ENCODE data around the gene PRKCG. TPM values are rescaled to one million over a fixed set of nuclear protein-coding genes. Genes with fewer than 3 reads are reported as not detected.
"Not testable (repeated sequence)": the region's sequence is repeated elsewhere in the genome, so short reads cannot be mapped to it uniquely, and the experiment has no call there.

PRKCG gene
- total and polyA plus RNA-seq, 3 experiments from 2014 or later = not detected

DNA sequence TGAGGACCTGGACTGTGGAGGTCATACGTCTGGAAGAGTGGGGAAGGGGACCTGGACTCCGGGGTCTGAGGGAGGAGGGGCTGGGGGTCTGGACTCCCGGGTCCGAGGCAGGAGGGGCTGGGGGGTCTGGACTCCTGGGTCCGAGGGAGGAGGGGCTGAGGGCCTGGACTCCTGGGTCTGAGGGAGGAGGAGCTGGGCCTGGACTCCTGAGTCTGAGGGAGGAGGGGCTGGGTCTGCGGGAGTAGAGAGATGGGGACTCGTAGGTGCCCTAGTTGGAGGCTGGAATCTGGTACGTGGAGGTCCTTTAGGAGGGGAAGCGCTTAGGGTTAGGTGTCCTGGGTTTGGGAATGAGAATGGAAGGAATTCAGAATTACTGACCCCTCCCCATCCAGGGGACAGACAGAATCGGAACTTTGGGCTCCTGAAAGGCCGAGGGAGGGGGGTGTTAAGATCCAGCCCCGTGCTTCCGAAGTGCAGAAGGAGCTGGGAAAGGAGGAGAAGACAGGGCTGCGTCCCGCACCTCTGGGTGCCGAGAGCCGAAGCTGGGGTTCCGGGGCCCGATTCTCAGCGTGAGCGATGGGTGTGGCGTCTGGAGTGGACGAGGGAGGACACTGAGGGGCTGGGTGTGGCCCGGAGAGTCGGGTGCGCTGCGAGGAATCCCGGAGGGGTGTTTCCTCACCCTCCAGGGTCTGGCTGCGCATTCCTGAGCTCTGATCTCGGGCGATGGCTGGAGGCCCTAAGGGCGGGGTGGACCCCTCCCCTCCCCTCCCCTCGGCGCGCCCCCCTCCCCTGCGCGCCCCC, 13.7 kb upstream of the PRKCG start:
- no peaks in the 10 kb centered on the region for H3K36me3 ChIP-seq (ENCODE audit: insufficient read depth, low read length)
- H3K4me1 ChIP-seq (ENCODE audit: insufficient read depth, low read length) = peaks cover 32% of the 10 kb centered on the region
- peaks cover 0 to 34% (median 5%) of the 10 kb centered on the region in 3 donors for H3K36me3 Mint-ChIP-seq
- H3K27me3 ChIP-seq (ENCODE audit: insufficient read depth, low read length, poor library complexity, severe bottlenecking) = no peaks in the 10 kb centered on the region
- ChIA-PET CTCF (interaction anchor here (1.0 to 3.7 kb wide), 7 partner anchors 8 to 75 kb away, joined by 3 to 29 read pairs (median 6); partner anchors contain the start of gene PRKCG), POLR2A (interaction anchor here (1.0 to 2.6 kb wide), 7 partner anchors 8 to 595 kb away, joined by 3 to 14 read pairs (median 4); partner anchors contain the start of genes CNOT3, LENG9, MBOAT7 and PRPF31)
- peak overlapping the region; percentile 95 to 99 (median 98) for H3K4me3 Mint-ChIP-seq
- DNase-seq = peak; percentile 35 to 76 (median 53)
- H3K4me3 ChIP-seq (ENCODE audit: low read length) = peak overlapping the region; percentile 94
- H3K27ac ChIP-seq (ENCODE audit: low read depth, low read length) = peak overlapping the region; percentile 97
- H3K4me1 Mint-ChIP-seq = peaks cover 33 to 51% (median 38%) of the 10 kb centered on the region in 3 donors
- peaks cover 0 to 2% (median 0%) of the 10 kb centered on the region in 5 donors for H3K9me3 Mint-ChIP-seq
- H3K9me3 ChIP-seq (ENCODE audit: low read length) = no peaks in the 10 kb centered on the region
- H3K27ac Mint-ChIP-seq = peak overlapping the region; percentile 99 to 100 (median 100)
- peaks cover 0 to 20% of the 10 kb centered on the region in 2 donors for H3K27me3 Mint-ChIP-seq

DNA sequence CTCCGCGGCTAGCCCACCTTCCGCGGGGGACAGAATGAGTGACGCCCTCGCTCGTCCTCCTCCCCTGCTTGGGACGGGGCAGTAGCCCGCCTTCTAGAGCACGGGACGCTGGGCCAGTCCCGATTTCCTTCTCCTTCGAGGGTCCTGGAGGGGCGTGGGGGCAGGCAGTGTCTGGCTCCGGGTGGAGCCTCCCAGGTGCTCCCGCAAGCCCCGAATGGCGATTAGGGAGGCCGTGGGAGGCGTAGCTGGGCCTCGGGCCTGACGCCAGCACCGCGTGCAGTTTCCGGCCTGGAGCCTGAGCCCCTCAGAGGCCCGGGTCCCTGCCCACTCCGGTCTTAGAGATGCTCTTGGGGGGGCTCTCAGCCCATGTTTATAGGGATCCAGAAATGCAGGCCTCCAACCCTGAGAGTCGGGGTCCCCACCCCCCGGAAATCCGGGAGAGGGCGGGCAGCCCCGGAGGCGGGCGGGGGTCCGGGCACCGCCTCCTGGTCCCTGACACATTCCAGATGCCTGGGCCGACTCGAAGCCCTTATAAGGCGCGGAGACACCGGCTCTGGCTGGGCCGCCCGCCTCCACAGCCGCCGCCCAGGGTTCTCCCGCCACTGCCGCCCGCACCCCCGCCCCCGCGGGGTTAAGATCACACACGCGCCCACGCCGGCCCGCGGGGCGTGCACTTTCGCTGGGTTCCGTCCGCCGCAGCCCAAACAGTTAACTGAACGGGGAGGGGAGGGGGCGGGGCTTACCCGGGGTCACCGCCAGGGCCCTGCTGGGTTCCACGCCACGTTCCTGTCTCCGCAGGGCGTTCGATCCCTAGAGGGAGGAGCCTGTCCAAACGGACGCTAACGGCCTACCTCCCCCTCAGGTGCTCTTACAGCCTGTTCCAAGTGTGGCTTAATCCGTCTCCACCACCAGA, 12.8 kb upstream of the PRKCG start:
- peaks cover 0 to 24% of the 10 kb centered on the region in 2 donors for H3K27me3 Mint-ChIP-seq

DNA sequence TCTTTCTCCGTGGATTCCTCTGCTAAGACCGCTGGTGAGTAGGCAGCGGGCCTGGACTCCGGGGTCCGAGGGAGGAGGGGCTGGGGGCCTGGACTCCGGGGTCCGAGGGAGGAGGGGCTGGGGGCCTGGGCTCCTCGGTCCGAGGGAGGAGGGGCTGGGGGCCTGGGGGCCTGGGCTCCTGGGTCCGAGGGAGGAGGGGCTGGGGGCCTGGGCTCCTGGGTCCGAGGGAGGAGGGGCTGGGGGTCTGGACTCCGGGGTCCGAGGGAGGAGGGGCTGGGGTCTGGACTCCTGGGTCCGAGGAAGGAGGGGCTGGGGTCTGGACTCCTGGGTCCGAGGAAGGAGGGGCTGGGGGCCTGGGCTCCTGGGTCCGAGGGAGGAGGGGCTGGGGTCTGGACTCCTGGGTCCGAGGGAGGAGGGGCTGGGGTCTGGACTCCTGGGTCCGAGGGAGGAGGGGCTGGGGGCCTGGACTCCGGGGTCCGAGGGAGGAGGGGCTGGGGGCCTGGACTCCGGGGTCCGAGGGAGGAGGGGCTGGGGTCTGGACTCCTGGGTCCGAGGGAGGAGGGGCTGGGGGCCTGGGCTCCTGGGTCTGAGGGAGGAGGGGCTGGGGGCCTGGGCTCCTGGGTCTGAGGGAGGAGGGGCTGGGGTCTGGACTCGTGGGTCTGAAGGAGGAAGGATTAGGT, 12.1 kb upstream of the PRKCG start:
- Histone ChIP-seq H3K4me1 (ENCODE audit: insufficient read depth, low read length) (peaks cover 49% of the 10 kb centered on the region), H3K36me3 (ENCODE audit: insufficient read depth, low read length) (peaks cover 12% of the 10 kb centered on the region), H3K27ac (ENCODE audit: low read depth, low read length) (peak overlapping the region; percentile 97), H3K4me3 (ENCODE audit: low read length) (peak overlapping the region; percentile 94)
- peaks cover 50 to 68% (median 54%) of the 10 kb centered on the region in 3 donors for H3K4me1 Mint-ChIP-seq
- H3K36me3 Mint-ChIP-seq = peaks cover 16 to 50% (median 16%) of the 10 kb centered on the region in 3 donors
- ChIA-PET POLR2A (interaction anchor here (0.6 kb wide), 1 partner anchor 19 kb away, joined by 3 read pairs; no protein-coding TSS in a partner anchor), CTCF (interaction anchor here (1.1 to 1.7 kb wide), 3 partner anchors 9 to 14 kb away, joined by 3 to 6 read pairs (median 3); partner anchors contain the start of gene PRKCG)
- H3K27ac Mint-ChIP-seq = peak overlapping the region; percentile 88 to 100 (median 96)
- H3K27me3 ChIP-seq (ENCODE audit: insufficient read depth, low read length, poor library complexity, severe bottlenecking); H3K9me3 ChIP-seq (ENCODE audit: low read length); H3K9me3 Mint-ChIP-seq: not testable (repeated sequence)
- peaks cover 0 to 26% of the 10 kb centered on the region in 2 donors for H3K27me3 Mint-ChIP-seq
- peak in 1 of 5 donors; percentile 51 for DNase-seq
- peak overlapping the region; percentile 86 to 99 (median 97) for H3K4me3 Mint-ChIP-seq

More for the DNA sequence above, 12.8 kb upstream of the PRKCG start:
- Mint-ChIP-seq H3K4me3 (peak overlapping the region; percentile 86 to 99 (median 97)), H3K36me3 (peaks cover 8 to 42% (median 12%) of the 10 kb centered on the region in 3 donors), H3K27ac (peak overlapping the region; percentile 92 to 100 (median 98)), H3K9me3 (peaks cover 0 to 5% (median 0%) of the 10 kb centered on the region in 5 donors), H3K4me1 (peaks cover 42 to 60% (median 46%) of the 10 kb centered on the region in 3 donors)
- Histone ChIP-seq H3K9me3 (ENCODE audit: low read length) (no peaks in the 10 kb centered on the region), H3K4me1 (ENCODE audit: insufficient read depth, low read length) (peaks cover 41% of the 10 kb centered on the region), H3K27ac (ENCODE audit: low read depth, low read length) (peak overlapping the region; percentile 97), H3K36me3 (ENCODE audit: insufficient read depth, low read length) (peaks cover 8% of the 10 kb centered on the region), H3K27me3 (ENCODE audit: insufficient read depth, low read length, poor library complexity, severe bottlenecking) (no peaks in the 10 kb centered on the region), H3K4me3 (ENCODE audit: low read length) (peak overlapping the region; percentile 94)
- DNase-seq = peak; percentile 88 to 93 (median 91)
- POLR2A ChIA-PET = interaction anchor here (2.6 kb wide), 1 partner anchor 10 kb away, joined by 14 read pairs; no protein-coding TSS in a partner anchor
- CTCF ChIA-PET = interaction anchor here (2.1 to 3.7 kb wide), 2 partner anchors 7 to 13 kb away, joined by 6 to 29 read pairs; partner anchors contain the start of gene PRKCG

DNA sequence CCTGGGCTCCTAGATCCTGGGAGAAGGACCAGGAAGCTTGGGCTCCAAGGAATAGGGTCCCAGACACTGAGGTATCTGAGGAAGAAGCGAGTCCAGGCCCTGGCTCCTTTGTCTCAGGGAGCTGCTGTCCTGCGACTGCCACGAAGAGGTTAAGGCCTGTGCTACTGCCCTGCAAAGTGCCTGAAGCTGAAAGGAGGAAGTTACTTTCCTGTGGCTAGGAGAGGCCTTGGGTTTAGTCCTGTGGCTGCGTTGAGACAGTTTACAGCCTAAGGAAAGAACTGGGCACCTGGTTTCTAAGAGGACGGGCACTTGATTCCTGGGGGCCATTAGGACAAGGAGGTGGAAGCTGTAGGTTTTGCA, 11.5 kb upstream of the PRKCG start:
- DNase-seq = peak in 2 of 5 donors; percentile 24 to 30
- Histone ChIP-seq H3K9me3 (ENCODE audit: low read length) (no peaks in the 10 kb centered on the region), H3K4me3 (ENCODE audit: low read length) (peak overlapping the region; percentile 5), H3K27ac (ENCODE audit: low read depth, low read length) (peak overlapping the region; percentile 40), H3K27me3 (ENCODE audit: insufficient read depth, low read length, poor library complexity, severe bottlenecking) (no peaks in the 10 kb centered on the region), H3K4me1 (ENCODE audit: insufficient read depth, low read length) (peaks cover 53% of the 10 kb centered on the region), H3K36me3 (ENCODE audit: insufficient read depth, low read length) (peaks cover 12% of the 10 kb centered on the region)
- Mint-ChIP-seq H3K9me3 (peaks cover 0 to 6% (median 0%) of the 10 kb centered on the region in 5 donors), H3K4me3 (peak overlapping the region; percentile 57 to 89 (median 66)), H3K27me3 (peaks cover 0 to 26% of the 10 kb centered on the region in 2 donors), H3K27ac (peak overlapping the region in 7 of 8 donors; percentile 70 to 95 (median 84)), H3K36me3 (peaks cover 16 to 53% (median 17%) of the 10 kb centered on the region in 3 donors), H3K4me1 (peaks cover 54 to 71% (median 58%) of the 10 kb centered on the region in 3 donors)
- ChIA-PET CTCF (interaction anchor here (1.1 to 1.7 kb wide), 3 partner anchors 9 to 13 kb away, joined by 3 to 6 read pairs (median 3); partner anchors contain the start of gene PRKCG), POLR2A (interaction anchor here (0.6 kb wide), 1 partner anchor 19 kb away, joined by 3 read pairs; no protein-coding TSS in a partner anchor)

DNA sequence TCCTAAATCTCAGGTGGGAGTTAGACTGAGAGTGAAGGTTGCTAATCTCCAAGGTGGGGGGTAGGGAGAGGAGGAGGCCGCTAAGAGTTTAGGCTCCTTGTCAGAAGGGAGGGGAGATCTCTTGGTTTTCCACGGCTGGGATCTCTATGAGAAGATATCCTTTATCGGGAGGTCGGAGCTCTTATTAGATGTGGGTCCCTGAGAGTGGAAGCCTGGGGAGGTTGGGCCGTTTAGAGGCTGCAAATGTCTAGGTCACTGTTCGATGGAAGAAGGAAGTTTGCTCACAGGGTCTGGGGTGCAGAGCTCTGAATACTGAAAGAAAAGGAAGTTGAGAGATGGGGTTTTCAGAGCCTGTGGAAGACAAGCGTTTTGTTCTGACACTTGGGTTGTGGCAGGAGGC, 10.5 kb upstream of the PRKCG start:
- H3K4me1 Mint-ChIP-seq = peaks cover 56 to 71% (median 60%) of the 10 kb centered on the region in 3 donors
- DNase-seq = peak in 1 of 5 donors; percentile 43
- peak overlapping the region; percentile 40 for H3K27ac ChIP-seq (ENCODE audit: low read depth, low read length)
- H3K36me3 Mint-ChIP-seq = peaks cover 19 to 60% (median 21%) of the 10 kb centered on the region in 3 donors
- peak overlapping the region; percentile 35 to 76 (median 66) for H3K4me3 Mint-ChIP-seq
- peak overlapping the region in 7 of 8 donors; percentile 70 to 96 (median 86) for H3K27ac Mint-ChIP-seq
- no peak overlapping the region for H3K4me3 ChIP-seq (ENCODE audit: low read length)
- H3K27me3 ChIP-seq (ENCODE audit: insufficient read depth, low read length, poor library complexity, severe bottlenecking) = no peaks in the 10 kb centered on the region
- H3K27me3 Mint-ChIP-seq = peaks cover 0 to 26% of the 10 kb centered on the region in 2 donors
- peaks cover 0 to 6% (median 0%) of the 10 kb centered on the region in 5 donors for H3K9me3 Mint-ChIP-seq
- no peaks in the 10 kb centered on the region for H3K9me3 ChIP-seq (ENCODE audit: low read length)
- peaks cover 53% of the 10 kb centered on the region for H3K4me1 ChIP-seq (ENCODE audit: insufficient read depth, low read length)
- H3K36me3 ChIP-seq (ENCODE audit: insufficient read depth, low read length) = peaks cover 12% of the 10 kb centered on the region
- POLR2A ChIA-PET = no interaction called here
- CTCF ChIA-PET = interaction anchor here (1.1 to 1.7 kb wide), 2 partner anchors 11 to 12 kb away, joined by 3 to 6 read pairs; partner anchors contain the start of gene PRKCG

DNA sequence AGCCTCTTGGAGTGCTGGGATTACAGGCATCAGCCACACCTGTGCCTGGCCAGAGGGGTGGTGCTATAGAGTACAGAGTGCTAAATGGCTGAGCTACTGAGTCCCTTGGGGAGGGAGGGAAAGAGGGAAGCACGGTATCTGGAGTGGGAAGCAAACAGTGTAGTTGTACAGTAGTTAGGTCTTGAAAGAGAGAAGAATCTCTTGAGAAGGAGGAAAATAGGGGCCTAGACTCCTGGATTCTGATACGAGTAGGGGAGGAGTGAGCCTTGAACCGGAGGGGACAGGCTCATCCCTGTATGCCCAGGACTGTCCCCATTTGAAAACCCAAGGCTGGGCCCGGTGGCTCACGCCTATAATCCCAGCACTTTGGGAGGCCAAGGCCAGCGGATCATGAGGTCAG, 9.2 kb upstream of the PRKCG start:
- peak overlapping the region in 6 of 7 donors; percentile 6 to 74 (median 52) for H3K4me3 Mint-ChIP-seq
- peaks cover 19 to 64% (median 21%) of the 10 kb centered on the region in 3 donors for H3K36me3 Mint-ChIP-seq
- no peak overlapping the region for H3K4me3 ChIP-seq (ENCODE audit: low read length)
- CTCF ChIA-PET = interaction anchor here (1.5 kb wide), 1 partner anchor 9 kb away, joined by 7 read pairs; the partner anchor contains the start of gene PRKCG
- peaks cover 12% of the 10 kb centered on the region for H3K36me3 ChIP-seq (ENCODE audit: insufficient read depth, low read length)
- H3K4me1 ChIP-seq (ENCODE audit: insufficient read depth, low read length) = peaks cover 56% of the 10 kb centered on the region
- H3K4me1 Mint-ChIP-seq = peaks cover 61 to 73% (median 66%) of the 10 kb centered on the region in 3 donors
- POLR2A ChIA-PET = interaction anchor here (0.8 kb wide), 1 partner anchor 9 kb away, joined by 3 read pairs; the partner anchor contains the start of gene PRKCG
- peaks cover 0 to 5% (median 0%) of the 10 kb centered on the region in 5 donors for H3K9me3 Mint-ChIP-seq
- peak overlapping the region in 6 of 8 donors; percentile 68 to 89 (median 82) for H3K27ac Mint-ChIP-seq
- H3K27me3 Mint-ChIP-seq = peaks cover 0 to 26% of the 10 kb centered on the region in 2 donors
- no peak overlapping the region for H3K27ac ChIP-seq (ENCODE audit: low read depth, low read length)
- H3K9me3 ChIP-seq (ENCODE audit: low read length) = no peaks in the 10 kb centered on the region
- H3K27me3 ChIP-seq (ENCODE audit: insufficient read depth, low read length, poor library complexity, severe bottlenecking) = no peaks in the 10 kb centered on the region
- DNase-seq = peak in 2 of 5 donors; percentile 23 to 26

All from CD8-positive, alpha-beta memory T cell (primary cell).